PC-3 (cell line): ENCODE results near the gene GLI1. TPM values are rescaled to one million over a fixed set of nuclear protein-coding genes. Genes with fewer than 3 reads are reported as not detected.

ENCODE experiments used
- ATAC-seq: fragments of 200-7000 bp; cut with Tn5 transposase; 2 replicates; pipeline ENCODE4 v1.9.1; 2020; ENCODE audit warnings: mild to moderate bottlenecking, moderate library complexity
- BruUV-seq: library from RNA; stranded (reverse); fragments of 400-500 nt; replicated peaks from 2 replicates; lab custom pipeline; 2021; lab: Mats Ljungman, UMichigan
- CTCF ChIA-PET: fragments of 300-600 bp; sonication (Branson Sonifier 250); formaldehyde crosslinking; loops from one replicate; lab custom pipeline; 2022; ENCODE audit warnings: antibody characterized with exemption; lab: Charles Lee
- POLR2A ChIA-PET: fragments of 300-600 bp; sonication (Branson Sonifier 250); formaldehyde crosslinking; loops from one replicate; lab custom pipeline; 2022; ENCODE audit warnings: antibody characterized with exemption; ENCODE audit not compliant: unreplicated experiment; lab: Charles Lee
- DNase-seq: peaks from one replicate; pipeline ENCODE4 v3.0.0-alpha.2; 2015
- H2AFZ ChIP-seq: fragments of 300-600 bp; sonication (generic); 2 replicates; pipeline ENCODE4 v1.6.0; 2016; ENCODE audit warnings: antibody characterized with exemption, low read length
- H3F3A ChIP-seq: fragments of 300-600 bp; sonication (generic); one replicate; pipeline ENCODE4 v1.6.0; 2017; ENCODE audit warnings: antibody characterized with exemption, low read length, control low read depth, mild to moderate bottlenecking; ENCODE audit not compliant: unreplicated experiment
- H3K27ac ChIP-seq: fragments of 300-600 bp; sonication (generic); 2 replicates; pipeline ENCODE4 v1.5.1; 2016; ENCODE audit warnings: mild to moderate bottlenecking, low read length
- H3K27me3 ChIP-seq: fragments of 300-600 bp; sonication (generic); 2 replicates; pipeline ENCODE4 v1.6.1; 2016; ENCODE audit warnings: low read length, mixed read lengths
- H3K36me3 ChIP-seq: fragments of 300-600 bp; sonication (generic); 2 replicates; pipeline ENCODE4 v1.6.1; 2016; ENCODE audit warnings: low read depth, mixed run types, low read length, mixed read lengths
- H3K4me1 ChIP-seq: fragments of 300-600 bp; sonication (generic); 2 replicates; pipeline ENCODE4 v1.5.1; 2016; ENCODE audit warnings: low read length; ENCODE audit not compliant: insufficient read depth
- H3K4me2 ChIP-seq: fragments of 300-600 bp; sonication (generic); 2 replicates; pipeline ENCODE4 v1.6.0; 2016; ENCODE audit warnings: low read length
- H3K4me3 ChIP-seq: fragments of 300-600 bp; sonication (generic); 2 replicates; pipeline ENCODE4 v1.5.1; 2016; ENCODE audit warnings: mild to moderate bottlenecking, low read length, mixed read lengths
- H3K79me2 ChIP-seq: fragments of 300-600 bp; sonication (generic); 2 replicates; pipeline ENCODE4 v1.6.1; 2017; ENCODE audit warnings: low read length, mixed read lengths
- H3K9ac ChIP-seq: fragments of 300-600 bp; sonication (generic); 2 replicates; pipeline ENCODE4 v1.6.0; 2016; ENCODE audit warnings: mild to moderate bottlenecking, low read length
- H3K9me2 ChIP-seq: fragments of 300-600 bp; sonication (generic); replicated peaks from 2 replicates; pipeline ENCODE4 v1.6.1; 2016; ENCODE audit warnings: mixed run types, low read length, mixed read lengths
- H3K9me3 ChIP-seq: fragments of 300-600 bp; sonication (generic); 2 replicates; pipeline ENCODE4 v1.6.1; 2016; ENCODE audit warnings: low read length, mixed read lengths
- H4K20me1 ChIP-seq: fragments of 300-600 bp; sonication (generic); 2 replicates; pipeline ENCODE4 v1.6.1; 2016; ENCODE audit warnings: low read length, mixed read lengths
- EZH2 ChIP-seq: fragments of 300-600 bp; sonication (generic); IDR thresholded peaks from one replicate; pipeline ENCODE4 v1.6.1; 2017; ENCODE audit warnings: antibody characterized with exemption, mild to moderate bottlenecking, low read length; ENCODE audit not compliant: unreplicated experiment
- EZH2phosphoT487 ChIP-seq: fragments of 300-600 bp; sonication (generic); IDR thresholded peaks from 2 replicates; pipeline ENCODE4 v1.6.1; 2018; ENCODE audit warnings: mild to moderate bottlenecking, antibody characterized with exemption, low read length, borderline replicate concordance
- intact Hi-C: fragments of 100-400 bp; cut with micrococcal nuclease; formaldehyde crosslinking; loops from 2 replicates; pipeline ENCODE4 v1.9.0; 2023
- total RNA-seq: library from RNA; depleted of rRNA; stranded (reverse); fragments of >200 nt; gene quantifications from 2 replicates; pipeline ENCODE4 v1.2.3, GENCODE V29; 2014
- TF ChIP-seq, protein P1 (sequence below): fragments of 300-600 bp; sonication (generic); conservative IDR thresholded peaks from 2 replicates; pipeline ENCODE4 v1.5.1; 2017; ENCODE audit warnings: antibody characterized with exemption, low read depth, mild to moderate bottlenecking, low read length

Gene GLI1
- total RNA-seq, 1 experiment from 2014 or later: 3.0 TPM

DNA sequence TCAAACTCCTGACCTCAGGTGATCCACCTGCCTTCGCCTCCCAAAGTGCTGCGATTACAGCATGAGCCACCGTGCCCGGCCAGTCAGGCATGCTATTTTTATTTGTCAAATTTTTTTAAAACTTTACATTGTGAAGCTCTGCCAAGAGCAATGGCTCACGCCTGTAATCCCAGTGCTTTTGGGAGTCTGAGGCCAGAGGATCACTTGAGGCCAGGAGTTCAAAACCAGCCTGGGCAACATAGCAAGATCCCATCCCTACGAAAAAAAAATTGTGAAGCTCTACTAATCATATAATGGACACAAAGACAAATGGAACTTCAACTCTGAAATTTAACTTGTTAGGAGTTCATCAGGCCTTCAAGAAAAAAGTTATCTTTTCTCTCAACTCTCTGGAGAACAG, 30.6 kb upstream of the GLI1 start:
- DNase-seq: no peak
- Histone ChIP-seq H3K9ac (no peak overlapping the region), H3K4me3 (peak overlapping the region; percentile 85; the same call in 1 of the 2 replicates), H3K36me3 (no peaks in the 10 kb centered on the region), H2AFZ (no peak overlapping the region), H4K20me1 (no peaks in the 10 kb centered on the region), H3K4me2 (peak overlapping the region; percentile 96), H3F3A (no peaks in the 10 kb centered on the region), H3K79me2 (peaks cover 19% of the 10 kb centered on the region), H3K9me3 (no peaks in the 10 kb centered on the region), H3K9me2 (no peaks in the 10 kb centered on the region), H3K27me3 (no peaks in the 10 kb centered on the region), H3K27ac (no peak overlapping the region), H3K4me1 (peaks cover 14% of the 10 kb centered on the region)
- ChIA-PET CTCF (no interaction called here), POLR2A (no interaction called here)
- intact Hi-C loops: no loop called here
- TF ChIP-seq EZH2 (no peak), EZH2phosphoT487 (no peak)
- no peak for ATAC-seq
- BruUV-seq: no TSS peak

DNA sequence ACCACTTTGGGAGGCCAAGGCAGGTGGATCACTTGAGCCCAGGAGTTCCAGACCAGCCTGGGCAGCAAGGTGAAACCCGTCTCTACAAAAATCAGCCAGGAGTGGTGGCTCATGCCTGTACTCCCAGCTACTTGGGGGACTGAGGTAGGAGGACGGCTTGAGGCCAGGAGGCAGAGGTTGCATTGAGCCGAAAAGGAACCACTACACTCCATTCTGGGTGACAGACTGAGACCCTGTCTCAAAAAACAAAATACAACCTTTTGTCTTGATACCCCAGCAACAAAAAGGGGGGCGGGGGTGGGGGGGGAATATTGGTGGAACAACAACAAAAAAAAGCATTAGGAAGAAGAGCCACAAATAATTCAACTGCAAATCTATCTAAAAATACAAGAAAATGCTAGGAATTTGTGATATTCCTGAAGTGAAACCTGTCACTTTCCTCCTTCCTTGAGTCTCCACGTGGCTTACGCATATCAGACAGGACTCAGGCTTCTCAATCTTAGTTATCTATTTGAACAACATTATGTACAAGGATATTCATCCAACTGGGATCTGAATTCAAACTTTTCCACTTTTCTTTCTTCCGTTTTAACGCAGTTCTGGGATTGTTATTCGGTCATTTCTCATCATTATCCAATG, 30.0 kb upstream of the GLI1 start:
- Histone ChIP-seq H3K9ac (peak overlapping the region; percentile 90), H3K36me3 (no peaks in the 10 kb centered on the region), H3K4me2 (peak overlapping the region; percentile 96), H3F3A (no peaks in the 10 kb centered on the region), H3K9me2 (no peaks in the 10 kb centered on the region), H3K79me2 (peaks cover 19% of the 10 kb centered on the region), H3K27ac (peak overlapping the region; percentile 48), H4K20me1 (no peaks in the 10 kb centered on the region), H3K4me3 (peak overlapping the region; percentile 85), H2AFZ (peak overlapping the region; percentile 71), H3K4me1 (peaks cover 14% of the 10 kb centered on the region), H3K27me3 (no peaks in the 10 kb centered on the region), H3K9me3 (no peaks in the 10 kb centered on the region)
- CTCF ChIA-PET: interaction anchor here (1.2 kb wide), 1 partner anchor 23 kb away, joined by 4 read pairs; no protein-coding TSS in a partner anchor
- no peak for ATAC-seq
- POLR2A ChIA-PET: interaction anchor here (0.7 kb wide), 1 partner anchor 1069 kb away, joined by 3 read pairs; no protein-coding TSS in a partner anchor
- no peak for DNase-seq
- TF ChIP-seq, protein P1, sequence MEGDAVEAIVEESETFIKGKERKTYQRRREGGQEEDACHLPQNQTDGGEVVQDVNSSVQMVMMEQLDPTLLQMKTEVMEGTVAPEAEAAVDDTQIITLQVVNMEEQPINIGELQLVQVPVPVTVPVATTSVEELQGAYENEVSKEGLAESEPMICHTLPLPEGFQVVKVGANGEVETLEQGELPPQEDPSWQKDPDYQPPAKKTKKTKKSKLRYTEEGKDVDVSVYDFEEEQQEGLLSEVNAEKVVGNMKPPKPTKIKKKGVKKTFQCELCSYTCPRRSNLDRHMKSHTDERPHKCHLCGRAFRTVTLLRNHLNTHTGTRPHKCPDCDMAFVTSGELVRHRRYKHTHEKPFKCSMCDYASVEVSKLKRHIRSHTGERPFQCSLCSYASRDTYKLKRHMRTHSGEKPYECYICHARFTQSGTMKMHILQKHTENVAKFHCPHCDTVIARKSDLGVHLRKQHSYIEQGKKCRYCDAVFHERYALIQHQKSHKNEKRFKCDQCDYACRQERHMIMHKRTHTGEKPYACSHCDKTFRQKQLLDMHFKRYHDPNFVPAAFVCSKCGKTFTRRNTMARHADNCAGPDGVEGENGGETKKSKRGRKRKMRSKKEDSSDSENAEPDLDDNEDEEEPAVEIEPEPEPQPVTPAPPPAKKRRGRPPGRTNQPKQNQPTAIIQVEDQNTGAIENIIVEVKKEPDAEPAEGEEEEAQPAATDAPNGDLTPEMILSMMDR: no peak
- TF ChIP-seq EZH2 (no peak), EZH2phosphoT487 (no peak)
- TSS peak; percentile 87 for BruUV-seq
- intact Hi-C loops: no loop called here

DNA sequence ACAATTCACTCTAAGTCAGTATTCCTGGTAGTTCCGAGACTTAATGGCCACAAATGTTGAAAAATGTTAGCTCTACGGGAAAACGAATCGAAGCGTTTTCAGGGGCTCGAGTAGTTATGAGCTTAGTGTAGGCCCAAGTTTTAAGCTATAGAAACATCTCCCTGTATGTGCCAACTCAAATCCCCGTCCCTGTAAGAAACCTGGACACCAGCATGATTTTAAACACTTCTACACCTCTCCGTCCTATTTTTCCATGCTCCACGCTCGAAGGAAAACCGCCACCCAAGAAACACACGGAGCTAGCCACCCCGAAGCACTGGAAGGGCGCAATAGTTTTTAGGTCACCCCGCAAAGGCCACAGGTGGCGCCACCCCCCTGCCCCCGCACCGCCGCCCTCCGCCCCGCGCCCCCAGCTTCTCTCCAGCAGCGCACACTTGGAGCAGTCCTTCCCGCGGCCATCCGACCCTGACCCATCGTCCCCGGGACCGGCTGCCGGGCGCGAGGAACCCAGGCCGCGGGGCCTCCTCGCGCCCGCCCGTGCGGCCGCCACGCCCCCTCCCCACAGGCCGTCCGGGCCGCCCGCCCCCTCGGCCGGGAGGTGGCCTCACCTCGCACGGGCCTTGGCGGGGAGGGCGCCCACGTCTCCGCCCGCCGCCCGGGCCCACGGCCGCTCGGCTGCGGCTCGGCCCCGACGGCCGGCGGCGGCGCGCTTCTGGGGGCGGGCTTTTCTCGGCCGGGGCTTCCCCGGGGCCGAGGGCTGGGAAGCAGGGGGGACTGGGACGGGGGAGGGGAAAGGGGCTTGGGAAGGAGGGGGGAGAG, 29.3 kb upstream of the GLI1 start:
- TF ChIP-seq, protein P1: no peak
- TF ChIP-seq EZH2phosphoT487 (no peak), EZH2 (no peak)
- peak overlapping the region; percentile 90 for H3K9ac ChIP-seq
- H3F3A ChIP-seq: no peaks in the 10 kb centered on the region
- ChIA-PET CTCF (interaction anchor here (1.2 kb wide), 1 partner anchor 23 kb away, joined by 4 read pairs; no protein-coding TSS in a partner anchor), POLR2A (interaction anchor here (0.6 to 0.7 kb wide), 2 partner anchors 201 to 1070 kb away, joined by 3 to 13 read pairs; partner anchors contain the start of gene SHMT2)
- peak overlapping the region; percentile 85 for H2AFZ ChIP-seq
- peaks cover 19% of the 10 kb centered on the region for H3K79me2 ChIP-seq
- peak overlapping the region; percentile 48 for H3K27ac ChIP-seq
- peaks cover 14% of the 10 kb centered on the region for H3K4me1 ChIP-seq
- H3K4me3 ChIP-seq: peak overlapping the region; percentile 85
- ATAC-seq (peak; percentile 74), DNase-seq (peak; percentile 27)
- intact Hi-C loops: no loop called here
- H3K36me3 ChIP-seq: no peaks in the 10 kb centered on the region
- no TSS peak for BruUV-seq
- no peaks in the 10 kb centered on the region for H4K20me1 ChIP-seq
- H3K4me2 ChIP-seq: peak overlapping the region; percentile 96
- no peaks in the 10 kb centered on the region for H3K27me3 ChIP-seq
- no peaks in the 10 kb centered on the region for H3K9me3 ChIP-seq
- no peaks in the 10 kb centered on the region for H3K9me2 ChIP-seq
